WI38 (cell line): ENCODE measurements around the gene CALHM6.

ENCODE experiments used
- H3K4me3 ChIP-seq: 2 replicates; pipeline ENCODE4 v1.5.1; 2011; ENCODE audit warnings: low read depth, mild to moderate bottlenecking, control low read depth, low read length
- CTCF ChIP-seq: IDR thresholded peaks from 2 replicates; pipeline ENCODE4 v1.5.1; 2012; ENCODE audit warnings: low read depth, mild to moderate bottlenecking, control low read depth, low read length

The CALHM6 gene

GRCh38 chr6:116436586-116436985 lies 24.6 kb upstream of the CALHM6 start:
- H3K4me3 ChIP-seq: no peak overlapping the region
- TF ChIP-seq CTCF: no peak

- H3K4me3 ChIP-seq: no peak overlapping the region
- no peak for TF ChIP-seq CTCF
Measured at GRCh38 chr6:116437656-116438055, 23.5 kb upstream of the CALHM6 start.

- TF ChIP-seq CTCF: no peak
- H3K4me3 ChIP-seq: no peak overlapping the region
Measured at GRCh38 chr6:116438590-116439448, 22.4 kb upstream of the CALHM6 start.

GRCh38 chr6:116439522-116440051 lies 21.6 kb upstream of the CALHM6 start:
- TF ChIP-seq CTCF: no peak
- H3K4me3 ChIP-seq: no peak overlapping the region

- no peak overlapping the region for H3K4me3 ChIP-seq
- TF ChIP-seq CTCF: no peak
Measured at GRCh38 chr6:116443105-116443504, 18.1 kb upstream of the CALHM6 start.

- TF ChIP-seq CTCF: peak; percentile 41
- H3K4me3 ChIP-seq: no peak overlapping the region
Measured at GRCh38 chr6:116444092-116444491, 17.1 kb upstream of the CALHM6 start.

- TF ChIP-seq CTCF: no peak
- no peak overlapping the region for H3K4me3 ChIP-seq
Measured at GRCh38 chr6:116444575-116444974, 16.6 kb upstream of the CALHM6 start.
